K562 (cell line): ENCODE data around the gene SFN. TPM values are rescaled to one million over a fixed set of nuclear protein-coding genes. Genes with fewer than 3 reads are reported as not detected.

ENCODE experiments used
- ATAC-seq: fragments of 200-7000 bp; cut with Tn5 transposase; 3 replicates; pipeline ENCODE4 v1.9.1; 2020; ENCODE audit warnings: moderate library complexity
- BruUV-seq: library from RNA; stranded (reverse); fragments of 400-500 nt; replicated peaks from 2 replicates; lab custom pipeline; 2021; lab: Mats Ljungman, UMichigan
- CTCF ChIA-PET: fragments of 300-600 bp; formaldehyde crosslinking; extraction: SDS; loops from one replicate; lab custom pipeline; 2021; ENCODE audit warnings: low intra/inter-chr PET ratio; lab: Yijun Ruan, JAX
- POLR2A ChIA-PET: fragments of 300-600, 350-650 bp; sonication (Branson Sonifier 250); formaldehyde crosslinking; extraction: SDS; loops from one replicate; lab custom pipeline; 2021; ENCODE audit warnings: antibody characterized with exemption, inconsistent platforms; lab: Yijun Ruan, JAX
- DNase-seq, 4 experiments: peaks; one replicate each; pipeline versions ENCODE4 v3.0.0 to v3.0.0-alpha.2; 2011 to 2018; ENCODE audit warnings: low spot score in 3 of 4, mixed read lengths in 3 of 4; ENCODE audit errors: extremely low read depth in 1 of 4
- FAIRE-seq: peaks from 2 replicates; lab custom pipeline; 2011; peaks lifted over from hg19 to GRCh38; lab: Jason Lieb, UNC
- H2AFZ ChIP-seq: 2 replicates; pipeline ENCODE4 v1.6.0; 2011; ENCODE audit warnings: low read depth, low read length, control low read depth, inconsistent platforms
- H3K27ac ChIP-seq: fragments of 200-600 bp; 3 replicates; pipeline ENCODE4 v1.8.0; 2011; ENCODE audit warnings: low read depth, mild to moderate bottlenecking, control low read depth, inconsistent platforms, low read length, moderate library complexity, mixed read lengths; ENCODE audit errors: extremely low read depth
- H3K27me3 ChIP-seq, 2 experiments: fragments of 300-600 bp in 1 of 2; 2 replicates in 1 of 2; 3 replicates in 1 of 2; pipeline versions ENCODE4 v1.6.0 to v1.8.0; 2011; ENCODE audit warnings: inconsistent platforms in 2 of 2, low read length in 2 of 2, mild to moderate bottlenecking in 1 of 2, mixed read lengths in 1 of 2, moderate library complexity in 1 of 2; ENCODE audit not compliant: control insufficient read depth in 2 of 2, insufficient read depth in 2 of 2
- H3K36me3 ChIP-seq: fragments of 300-600 bp; 3 replicates; pipeline ENCODE4 v1.8.0; 2011; ENCODE audit warnings: mild to moderate bottlenecking, low read length, inconsistent platforms; ENCODE audit not compliant: control insufficient read depth, insufficient read depth
- H3K4me1 ChIP-seq, 2 experiments: fragments of 200-600 bp in 1 of 2; replicated peaks in 1 of 2; 2 replicates in 1 of 2; 3 replicates in 1 of 2; pipeline versions ENCODE4 v1.5.1 to v1.8.0; 2011; ENCODE audit warnings: inconsistent platforms in 2 of 2, low read length in 2 of 2, mild to moderate bottlenecking in 1 of 2, mixed read lengths in 1 of 2, moderate library complexity in 1 of 2; ENCODE audit not compliant: control insufficient read depth in 2 of 2, insufficient read depth in 2 of 2
- H3K4me2 ChIP-seq: 2 replicates; pipeline ENCODE4 v1.6.1; 2011; ENCODE audit warnings: low read length, control low read depth, inconsistent platforms, mixed read lengths; ENCODE audit not compliant: insufficient read depth
- H3K4me3 ChIP-seq: fragments of 200-600 bp; sonication (generic), shearing (Covaris generic); 2 replicates; pipeline ENCODE4 v1.5.1; 2016; ENCODE audit warnings: control low read depth, inconsistent platforms
- H3K79me2 ChIP-seq: fragments of 200-600 bp; 3 replicates; pipeline ENCODE4 v1.8.0; 2011; ENCODE audit warnings: low read length, inconsistent platforms; ENCODE audit not compliant: control insufficient read depth, insufficient read depth
- H3K9ac ChIP-seq, 2 experiments: 2 replicates each; pipeline versions ENCODE4 v1.6.0 to v1.6.1; 2011; ENCODE audit warnings: low read depth in 2 of 2, low read length in 2 of 2, control low read depth in 1 of 2, inconsistent platforms in 1 of 2, mild to moderate bottlenecking in 1 of 2, mixed read lengths in 1 of 2; ENCODE audit not compliant: insufficient read depth in 1 of 2
- H3K9me1 ChIP-seq: one replicate; pipeline ENCODE4 v1.6.0; 2011; ENCODE audit warnings: inconsistent platforms, mild to moderate bottlenecking, low read length, moderate library complexity; ENCODE audit not compliant: control insufficient read depth, insufficient read depth
- H3K9me3 ChIP-seq: replicated peaks from 2 replicates; pipeline ENCODE4 v1.5.1; 2011; ENCODE audit warnings: low read depth, low read length, inconsistent platforms; ENCODE audit not compliant: control insufficient read depth, insufficient read depth
- H4K20me1 ChIP-seq: replicated peaks from 2 replicates; pipeline ENCODE4 v1.6.1; 2011; ENCODE audit warnings: low read length, inconsistent platforms, mixed read lengths; ENCODE audit not compliant: control insufficient read depth, insufficient read depth
- CUX1 ChIP-seq: fragments of 200-800 bp; sonication (Bioruptor generic); IDR thresholded peaks from 2 replicates; pipeline ENCODE4 v1.6.1; 2016; ENCODE audit warnings: missing genetic modification characterization, missing compliant biosample characterization
- DMBX1 ChIP-seq: fragments of 250-450 bp; sonication (Bioruptor Pico); IDR thresholded peaks from 2 replicates; pipeline ENCODE4 v1.8.0; 2022; ENCODE audit warnings: inconsistent platforms, mild to moderate bottlenecking, moderate library complexity, borderline replicate concordance
- KLF10 ChIP-seq: fragments of 250-450 bp; sonication (Bioruptor Pico); IDR thresholded peaks from 2 replicates; pipeline ENCODE4 v1.6.1; 2021; ENCODE audit warnings: matching md5 sums
- WGBS: fragments of 100-300 bp; shearing (Covaris generic); methylation state at CpG from one replicate; pipeline ENCODE4 v1.1.6; 2016; ENCODE audit warnings: low coverage, mixed read lengths; ENCODE audit not compliant: insufficient coverage; ENCODE audit errors: missing lambda C conversion rate; 5-methylcytosine and 5-hydroxymethylcytosine counted together
- in situ Hi-C: fragments of 300-500 bp; cut with MboI; formaldehyde crosslinking; loops from 4 replicates; pipeline ENCODE4 v1.15.0; 2018; ENCODE audit warnings: inconsistent platforms, mixed read lengths
- intact Hi-C: fragments of 100-400 bp; cut with micrococcal nuclease; formaldehyde crosslinking; loops from 2 replicates; pipeline ENCODE4 v1.14.2; 2022
- polyA plus RNA-seq, 8 experiments: library from polyadenylated mRNA; depleted of rRNA in 4 of 8; stranded (reverse) in 5 of 8; unstranded in 3 of 8; fragments of >200 nt; fragmentation: Nextera tagmentation in 2 of 8; fragmentation: Illumina TruSeq in 1 of 8; extraction: Ambion mirVana in 2 of 8; extraction: Trizol in 1 of 8; gene quantifications; 2 replicates each; pipeline versions ENCODE4 v1.2.1 to v1.2.3, GENCODE V29; 2011 to 2014; ENCODE audit warnings: inconsistent platforms in 1 of 8, missing spikeins in 1 of 8
- total RNA-seq, 7 experiments: library from RNA; depleted of rRNA in 6 of 7; stranded (reverse); fragments of >200 nt in 6 of 7; fragmentation: Illumina TruSeq in 2 of 7; extraction: Trizol in 2 of 7; gene quantifications; 2 replicates each; pipeline versions ENCODE4 v1.2.1 to v1.2.3, GENCODE V29; 2011 to 2021; ENCODE audit warnings: low replicate concordance in 1 of 7

The SFN gene
- total and polyA plus RNA-seq, 9 of the 15 experiments (the other 6 are each of a cell fraction or from before 2014, with no cell fraction given), result 0.10 to 3.8 (median 2.0) TPM

- intact Hi-C loops (no loop called here), in situ Hi-C loops (no loop called here)
- no peak overlapping the region for H3K4me3 ChIP-seq
- H3K27ac ChIP-seq, result no peak overlapping the region
- no peak for FAIRE-seq
- TF ChIP-seq DMBX1 (CRISPR knock-in tag), result no peak
- H3K4me2 ChIP-seq, result no peak overlapping the region
- ChIA-PET POLR2A (interaction anchor here (0.6 to 12.0 kb wide), 7 partner anchors 11 to 186 kb away, joined by 3 to 110 read pairs (median 3); partner anchors contain the start of gene GPATCH3), CTCF (no interaction called here)
- no peaks in the 10 kb centered on the region for H3K9me3 ChIP-seq
- peaks cover 65% of the 10 kb centered on the region for H3K36me3 ChIP-seq
- BruUV-seq, result no TSS peak
- no peak overlapping the region for H2AFZ ChIP-seq
- H3K4me1 ChIP-seq, result peaks cover 13 to 27% of the 10 kb centered on the region in 2 experiments
- no peak for DNase-seq
- ATAC-seq, result no peak
- H4K20me1 ChIP-seq, result peaks cover 7% of the 10 kb centered on the region; the same call in 1 of the 2 replicates
- no peaks in the 10 kb centered on the region for H3K27me3 ChIP-seq
- WGBS, result 91% methylated on average over 1 of the region's 1 CpG
- H3K9ac ChIP-seq, result 0 out of 4 replicates have a peak overlapping the region, but pooled peaks of 1 of the 2 experiments have one; percentile 37
- peaks cover 24% of the 10 kb centered on the region for H3K79me2 ChIP-seq
- no peaks in the 10 kb centered on the region for H3K9me1 ChIP-seq
Measured at GRCh38 chr1:26888231-26888630, 25.3 kb downstream of the SFN start.

GRCh38 chr1:26889551-26890466 is 26.9 kb downstream of the SFN start, which contains the start of gene GPN2:
GPN2 (minus strand) TSS chr1:26890283; CDS start chr1:26890096, 187 bp downstream.
- peaks cover 62% of the 10 kb centered on the region for H3K36me3 ChIP-seq
- FAIRE-seq (peak; percentile 99), DNase-seq (peak; percentile 86 to 96 (median 91)), ATAC-seq (peak; percentile 97)
- peaks cover 7% of the 10 kb centered on the region; the same call in 1 of the 2 replicates for H4K20me1 ChIP-seq
- no peaks in the 10 kb centered on the region for H3K9me1 ChIP-seq
- peak within 1 kb of the TSS; percentile 94 for H3K4me3 ChIP-seq
- in situ Hi-C loops (no loop called here), intact Hi-C loops (loop anchor here (1.0 kb wide), 1 partner anchor 10 kb away; the partner anchor contains the start of gene GPATCH3)
- H3K9me3 ChIP-seq, result no peaks in the 10 kb centered on the region
- POLR2A ChIA-PET, result interaction anchor here (0.6 to 12.0 kb wide), 22 partner anchors 8 to 511 kb away, joined by 3 to 110 read pairs (median 4); partner anchors contain the start of genes GPATCH3, NR0B2 and PIGV
- WGBS, result 2% methylated on average over 77 of the region's 89 CpGs
- H3K27ac ChIP-seq, result peak within 1 kb of the TSS; percentile 91
- peak within 1 kb of the TSS; percentile 95 for H2AFZ ChIP-seq
- peak within 1 kb of the TSS; percentile 88 to 98 for H3K9ac ChIP-seq
- peaks cover 24% of the 10 kb centered on the region for H3K79me2 ChIP-seq
- peak within 1 kb of the TSS; percentile 99 for H3K4me2 ChIP-seq
- no TSS peak for BruUV-seq
- H3K27me3 ChIP-seq, result no peaks in the 10 kb centered on the region
- peaks cover 13 to 27% of the 10 kb centered on the region in 2 experiments for H3K4me1 ChIP-seq
- CTCF ChIA-PET, result interaction anchor here (0.6 to 0.7 kb wide), 2 partner anchors 11 to 78 kb away, joined by 3 to 4 read pairs; partner anchors contain the start of gene GPATCH3
- no peak for TF ChIP-seq KLF10 (CRISPR knock-in tag)
- no peak for TF ChIP-seq CUX1
